Neural cell (in vitro differentiated cells): ENCODE measurements around the gene CST11. TPM values are rescaled to one million over a fixed set of nuclear protein-coding genes. Genes with fewer than 3 reads are reported as not detected.

Source experiments
- H2AFZ ChIP-seq: fragments of 200-600, 300-800 bp; sonication (generic), shearing (Covaris generic); 2 replicates; pipeline ENCODE4 v1.6.0; 2014; ENCODE audit warnings: low read depth, mild to moderate bottlenecking, antibody characterized with exemption, low read length, moderate library complexity
- H3F3A ChIP-seq: fragments of 200-600 bp; shearing (Covaris generic); 2 replicates; pipeline ENCODE4 v1.6.1; 2016; ENCODE audit warnings: mild to moderate bottlenecking, moderate library complexity, mixed read lengths, antibody characterized with exemption, low read length; ENCODE audit not compliant: insufficient read depth, poor library complexity, severe bottlenecking
- H3K27ac ChIP-seq: fragments of 200-600, 300-800 bp; sonication (generic), shearing (Covaris generic); 2 replicates; pipeline ENCODE4 v1.5.1; 2014; ENCODE audit warnings: mild to moderate bottlenecking, low read length, moderate library complexity
- H3K27me3 ChIP-seq: fragments of 300-800, 200-600 bp; sonication (generic), shearing (Covaris generic); 2 replicates; pipeline ENCODE4 v1.6.0; 2014; ENCODE audit warnings: mild to moderate bottlenecking, low read depth, low read length, moderate library complexity; ENCODE audit not compliant: insufficient read depth
- H3K36me3 ChIP-seq: fragments of 300-800, 200-600 bp; sonication (generic), shearing (Covaris generic); 2 replicates; pipeline ENCODE4 v1.5.1; 2014; ENCODE audit warnings: mild to moderate bottlenecking, antibody characterized with exemption, low read length, moderate library complexity; ENCODE audit not compliant: insufficient read depth
- H3K4me2 ChIP-seq: fragments of 300-800, 200-600 bp; sonication (generic), shearing (Covaris generic); 2 replicates; pipeline ENCODE4 v1.6.0; 2014; ENCODE audit warnings: mild to moderate bottlenecking, low read length
- H3K4me3 ChIP-seq: fragments of 300-800, 200-600 bp; sonication (generic), shearing (Covaris generic); 2 replicates; pipeline ENCODE4 v1.5.1; 2014; ENCODE audit warnings: mild to moderate bottlenecking, low read length, moderate library complexity
- H3K79me2 ChIP-seq: fragments of 200-600 bp; shearing (Covaris generic); replicated peaks from 2 replicates; pipeline ENCODE4 v1.6.0; 2014; ENCODE audit warnings: mild to moderate bottlenecking, low read length, moderate library complexity; ENCODE audit not compliant: insufficient read depth
- H3K9ac ChIP-seq: fragments of 300-800, 200-600 bp; sonication (generic), shearing (Covaris generic); 2 replicates; pipeline ENCODE4 v1.6.1; 2016; ENCODE audit warnings: mild to moderate bottlenecking, low read length, mixed read lengths
- H3K9me2 ChIP-seq: fragments of 200-600 bp; shearing (Covaris generic); 2 replicates; pipeline ENCODE4 v1.6.1; 2016; ENCODE audit warnings: mild to moderate bottlenecking, low read length, mixed read lengths; ENCODE audit not compliant: insufficient read depth
- H3K9me3 ChIP-seq: fragments of 200-600, 300-800 bp; sonication (generic), shearing (Covaris generic); 2 replicates; pipeline ENCODE4 v1.6.1; 2016; ENCODE audit warnings: mild to moderate bottlenecking, mixed run types, low read length, moderate library complexity, mixed read lengths
- H4K20me1 ChIP-seq: fragments of 200-600 bp; shearing (Covaris generic); 2 replicates; pipeline ENCODE4 v1.6.1; 2016; ENCODE audit warnings: mild to moderate bottlenecking, mixed run types; ENCODE audit not compliant: insufficient read depth
- EP300 ChIP-seq: fragments of 450-650 bp; conservative IDR thresholded peaks from 2 replicates; pipeline ENCODE4 v1.6.1; 2014; ENCODE audit warnings: antibody characterized with exemption, mild to moderate bottlenecking, moderate library complexity; ENCODE audit not compliant: poor library complexity, severe bottlenecking
- EZH2 ChIP-seq: fragments of 200-600, 300-800 bp; shearing (Covaris generic), sonication (generic); IDR thresholded peaks from 2 replicates; pipeline ENCODE4 v1.6.1; 2014; ENCODE audit warnings: antibody characterized with exemption, low read length, borderline replicate concordance, mild to moderate bottlenecking; ENCODE audit not compliant: insufficient read depth, poor library complexity, severe bottlenecking
- MXI1 ChIP-seq: fragments of 450-650 bp; conservative IDR thresholded peaks from 2 replicates; pipeline ENCODE4 v1.6.1; 2014; ENCODE audit warnings: antibody characterized with exemption, mild to moderate bottlenecking; ENCODE audit not compliant: poor library complexity, severe bottlenecking
- POLR2AphosphoS5 ChIP-seq: IDR thresholded peaks from 2 replicates; pipeline ENCODE4 v1.6.1; 2012
- RAD21 ChIP-seq: fragments of 450-650 bp; conservative IDR thresholded peaks from 2 replicates; pipeline ENCODE4 v1.6.1; 2014; ENCODE audit warnings: antibody characterized with exemption, mild to moderate bottlenecking, moderate library complexity
- REST ChIP-seq: IDR thresholded peaks from 2 replicates; pipeline ENCODE4 v1.6.1; 2012; ENCODE audit warnings: borderline replicate concordance
- SMC3 ChIP-seq: fragments of 450-650 bp; conservative IDR thresholded peaks from 2 replicates; pipeline ENCODE4 v1.6.1; 2014; ENCODE audit warnings: antibody characterized with exemption, mild to moderate bottlenecking, moderate library complexity; ENCODE audit not compliant: poor library complexity
- TAF1 ChIP-seq: IDR thresholded peaks from 2 replicates; pipeline ENCODE4 v1.6.1; 2012; ENCODE audit warnings: low read depth
- polyA plus RNA-seq: library from polyadenylated mRNA; depleted of rRNA; stranded (reverse); fragments of >200 nt; gene quantifications from 2 replicates; pipeline ENCODE4 v1.2.3, GENCODE V29; 2014
- TF ChIP-seq, protein P1 (sequence below): fragments of 450-650 bp; IDR thresholded peaks from 2 replicates; pipeline ENCODE4 v1.5.1; 2014; ENCODE audit warnings: antibody characterized with exemption, mild to moderate bottlenecking, moderate library complexity; ENCODE audit not compliant: poor library complexity, severe bottlenecking

CST11 gene
- polyA plus RNA-seq, 1 donor from 2014 or later: not detected

DNA sequence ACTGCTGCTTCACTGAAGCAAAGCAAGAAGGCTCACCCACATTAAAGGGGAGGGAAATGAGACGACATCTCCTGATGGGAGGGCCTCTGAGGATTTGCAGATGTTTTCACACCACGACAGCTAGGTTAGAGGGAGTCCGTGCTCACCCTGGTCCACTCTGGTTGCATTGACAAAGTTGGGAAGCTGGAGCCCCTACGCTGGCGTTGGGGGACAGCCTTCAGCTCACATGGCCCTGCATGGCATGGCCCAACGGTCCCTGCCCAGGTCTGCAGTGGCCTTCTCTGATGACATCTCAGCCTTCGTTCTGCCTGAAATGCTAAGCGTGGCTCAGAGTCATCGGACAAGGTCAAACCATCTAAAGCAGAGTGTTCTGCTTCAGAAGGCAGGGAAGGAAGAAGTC lies 27.5 kb downstream of the CST11 start:
- Histone ChIP-seq H3K9me2 (no peaks in the 10 kb centered on the region), H3K4me2 (no peak overlapping the region), H4K20me1 (no peaks in the 10 kb centered on the region), H3K9me3 (no peaks in the 10 kb centered on the region), H3K79me2 (peaks cover 3% of the 10 kb centered on the region), H3K27ac (no peak overlapping the region), H2AFZ (no peak overlapping the region), H3F3A (no peaks in the 10 kb centered on the region), H3K27me3 (no peaks in the 10 kb centered on the region), H3K36me3 (no peaks in the 10 kb centered on the region), H3K9ac (no peak overlapping the region), H3K4me3 (no peak overlapping the region)
- TF ChIP-seq EZH2 (no peak), EP300 (no peak), POLR2AphosphoS5 (no peak), MXI1 (no peak), RAD21 (no peak)
- TF ChIP-seq, protein P1, sequence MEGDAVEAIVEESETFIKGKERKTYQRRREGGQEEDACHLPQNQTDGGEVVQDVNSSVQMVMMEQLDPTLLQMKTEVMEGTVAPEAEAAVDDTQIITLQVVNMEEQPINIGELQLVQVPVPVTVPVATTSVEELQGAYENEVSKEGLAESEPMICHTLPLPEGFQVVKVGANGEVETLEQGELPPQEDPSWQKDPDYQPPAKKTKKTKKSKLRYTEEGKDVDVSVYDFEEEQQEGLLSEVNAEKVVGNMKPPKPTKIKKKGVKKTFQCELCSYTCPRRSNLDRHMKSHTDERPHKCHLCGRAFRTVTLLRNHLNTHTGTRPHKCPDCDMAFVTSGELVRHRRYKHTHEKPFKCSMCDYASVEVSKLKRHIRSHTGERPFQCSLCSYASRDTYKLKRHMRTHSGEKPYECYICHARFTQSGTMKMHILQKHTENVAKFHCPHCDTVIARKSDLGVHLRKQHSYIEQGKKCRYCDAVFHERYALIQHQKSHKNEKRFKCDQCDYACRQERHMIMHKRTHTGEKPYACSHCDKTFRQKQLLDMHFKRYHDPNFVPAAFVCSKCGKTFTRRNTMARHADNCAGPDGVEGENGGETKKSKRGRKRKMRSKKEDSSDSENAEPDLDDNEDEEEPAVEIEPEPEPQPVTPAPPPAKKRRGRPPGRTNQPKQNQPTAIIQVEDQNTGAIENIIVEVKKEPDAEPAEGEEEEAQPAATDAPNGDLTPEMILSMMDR: no peak

DNA sequence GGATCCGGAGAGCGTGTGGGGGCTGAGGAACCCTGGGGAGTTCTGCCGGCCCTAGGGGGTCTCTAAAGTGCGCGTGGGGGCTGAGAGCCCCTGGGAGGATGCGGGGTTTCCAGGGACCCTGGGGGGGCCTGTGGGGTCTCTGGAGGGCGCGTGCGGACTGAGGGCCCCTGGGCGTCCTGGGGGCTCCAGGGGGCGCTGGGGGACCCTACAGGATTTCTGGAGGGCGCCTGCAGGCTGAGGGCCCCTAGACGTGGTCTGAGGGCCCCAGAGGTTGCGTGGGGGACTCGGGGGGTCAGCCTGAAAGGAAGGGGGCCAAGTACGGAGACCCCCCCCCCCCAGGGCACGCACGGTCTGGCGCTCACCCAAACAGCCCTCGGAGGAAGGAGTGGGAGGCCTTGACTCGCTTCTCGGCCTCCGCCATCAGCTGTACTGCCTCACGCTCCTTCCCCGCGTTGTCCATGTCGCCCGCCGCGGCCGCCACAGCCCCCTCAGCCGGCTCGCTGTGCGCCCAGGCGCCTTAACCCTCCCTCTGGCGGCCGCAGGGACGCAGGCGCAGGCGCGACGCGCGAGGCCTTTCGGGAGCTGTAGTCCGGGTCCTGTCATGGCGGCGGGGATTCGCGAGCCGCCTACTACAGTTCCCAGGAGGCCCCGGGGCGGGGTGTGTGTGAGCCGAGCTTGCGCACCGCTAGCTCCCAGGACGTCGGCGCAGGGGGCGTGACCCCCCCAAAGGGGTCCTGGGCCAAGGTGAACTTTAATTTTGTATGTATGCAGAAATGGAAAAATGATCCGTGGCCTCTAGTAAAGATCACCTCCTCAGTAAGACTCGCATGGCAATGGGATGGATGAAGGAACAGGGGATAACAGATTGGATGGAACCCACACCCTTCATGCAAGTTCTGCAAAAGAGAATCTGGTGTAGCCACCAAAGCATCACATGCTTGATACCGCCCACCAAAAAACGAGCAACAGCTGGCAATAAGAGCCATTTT lies 31.4 kb downstream of the CST11 start, which contains the start of gene NAPB:
Gene NAPB (minus strand): TSS at position 546 of the 989 bp plus-strand sequence. CDS start 86 bp downstream, at position 460.
- peak within 1 kb of the TSS; percentile 90 for H3K4me2 ChIP-seq

More for the DNA sequence above, 31.4 kb downstream of the CST11 start, which contains the start of gene NAPB:
- H3K27me3 ChIP-seq: no peaks in the 10 kb centered on the region
- H3K79me2 ChIP-seq: peaks cover 16% of the 10 kb centered on the region
- peak within 1 kb of the TSS; percentile 97 for H3K4me3 ChIP-seq
- H3F3A ChIP-seq: no peaks in the 10 kb centered on the region
- no peaks in the 10 kb centered on the region for H3K9me3 ChIP-seq
- H2AFZ ChIP-seq: peak within 1 kb of the TSS; percentile 53
- H4K20me1 ChIP-seq: no peaks in the 10 kb centered on the region
- H3K9ac ChIP-seq: peak within 1 kb of the TSS; percentile 82
- no peaks in the 10 kb centered on the region for H3K9me2 ChIP-seq
- no peak for TF ChIP-seq SMC3
- no peak for TF ChIP-seq EZH2
- peak; percentile 60 for TF ChIP-seq TAF1
- TF ChIP-seq, protein P1: peak; percentile 53
- no peak for TF ChIP-seq EP300
- TF ChIP-seq POLR2AphosphoS5: peak; percentile 79
- no peak for TF ChIP-seq REST
- TF ChIP-seq MXI1: peak; percentile 56
- TF ChIP-seq RAD21: peak; percentile 38
- no peaks in the 10 kb centered on the region for H3K36me3 ChIP-seq
- peak within 1 kb of the TSS; percentile 55 for H3K27ac ChIP-seq
